Activated CD4-positive, alpha-beta T cell treated with anti-CD3 and anti-CD28 coated beads, Interleukin-2, amount 10 ng/mL, durations not matched to agents 24 days and 14 days (primary cell): ENCODE results near the gene MYBPC2. TPM values are rescaled to one million over a fixed set of nuclear protein-coding genes. Genes with fewer than 3 reads are reported as not detected.
"Not testable (repeated sequence)": the region's sequence is repeated elsewhere in the genome, so short reads cannot be mapped to it uniquely, and the experiment has no call there.

ENCODE experiments used
- DNase-seq: peaks from one replicate; pipeline ENCODE4 v3.0.0; 2022
- H3K27ac Mint-ChIP-seq: one replicate; pipeline ENCODE4 v1.8.0; 2022; ENCODE audit warnings: mild to moderate bottlenecking, mixed read lengths
- H3K27me3 Mint-ChIP-seq: one replicate; pipeline ENCODE4 v1.8.0; 2022; ENCODE audit warnings: mixed read lengths
- H3K36me3 Mint-ChIP-seq: one replicate; pipeline ENCODE4 v1.8.0; 2022; ENCODE audit warnings: low read depth, mild to moderate bottlenecking, mixed read lengths
- H3K4me1 Mint-ChIP-seq: one replicate; pipeline ENCODE4 v1.8.0; 2021; ENCODE audit warnings: mixed read lengths
- H3K4me3 Mint-ChIP-seq: one replicate; pipeline ENCODE4 v1.8.0; 2022; ENCODE audit warnings: mild to moderate bottlenecking, moderate library complexity, mixed read lengths
- H3K9me3 Mint-ChIP-seq: one replicate; pipeline ENCODE4 v1.8.0; 2021; ENCODE audit warnings: mixed read lengths
- intact Hi-C: fragments of 100-400 bp; cut with micrococcal nuclease; formaldehyde crosslinking; loops from one replicate; pipeline ENCODE4 v1.15.1; 2023
- total RNA-seq: library from RNA; stranded (reverse); gene quantifications from 2 replicates; pipeline ENCODE4 v1.2.3, GENCODE V29; 2022

MYBPC2 gene
- total RNA-seq = 0.12 and 0.26 TPM in 2 replicates

DNA sequence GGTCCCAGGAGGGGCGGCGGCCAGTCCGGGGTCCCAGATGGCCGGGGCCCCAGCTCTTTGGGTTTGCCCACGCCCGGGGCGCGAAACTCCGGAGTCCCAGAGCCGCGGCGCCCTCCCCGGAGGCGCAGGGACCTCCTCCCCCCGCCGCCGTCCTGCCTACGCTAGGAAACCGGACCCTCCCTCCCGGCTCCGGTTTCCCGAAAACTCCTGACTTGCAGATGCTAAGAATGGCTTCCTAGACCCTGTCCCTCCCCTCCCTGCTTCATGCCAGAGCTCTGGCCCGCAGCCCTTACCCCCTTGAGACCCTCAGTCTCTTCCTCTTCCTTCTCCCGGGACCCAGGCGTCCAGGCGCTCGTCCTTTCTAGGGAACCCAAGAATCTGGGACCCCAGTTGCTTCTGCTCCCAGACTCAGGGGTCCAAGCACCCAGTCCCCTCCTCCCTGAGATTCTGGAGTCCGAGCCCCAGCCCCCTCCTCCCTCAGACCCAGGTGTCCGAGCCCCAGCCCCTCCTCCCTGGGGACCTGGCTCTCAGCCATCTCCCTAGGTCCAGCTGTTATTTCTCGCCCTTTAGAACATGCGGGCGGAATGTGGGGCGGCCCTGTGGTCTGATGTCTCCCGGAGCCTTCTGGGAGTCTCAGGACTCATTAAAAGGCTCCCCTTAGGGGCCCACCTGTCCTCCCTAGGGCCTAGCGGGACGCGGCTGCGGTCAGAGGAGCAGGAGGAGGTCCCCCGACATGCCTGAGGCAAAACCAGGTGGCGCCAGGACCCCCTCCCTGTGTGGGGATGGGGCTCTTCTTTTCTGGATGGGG lies at the start of gene MYBPC2:
Gene MYBPC2, plus strand, starts transcription at position 672 of the 808 bp plus-strand sequence. Its CDS starts 62 bp downstream, at position 734.
- peaks cover 15% of the 10 kb centered on the region for H3K27me3 Mint-ChIP-seq
- no peaks in the 10 kb centered on the region for H3K36me3 Mint-ChIP-seq
- peak within 1 kb of the TSS; percentile 90 for H3K27ac Mint-ChIP-seq
- intact Hi-C loops = loop anchor here (5.0 to 10.0 kb wide), 2 partner anchors 75 to 82 kb away; partner anchors contain the start of genes ASPDH and JOSD2
- no peaks in the 10 kb centered on the region for H3K9me3 Mint-ChIP-seq
- H3K4me1 Mint-ChIP-seq = peaks cover 10% of the 10 kb centered on the region
- H3K4me3 Mint-ChIP-seq = peak within 1 kb of the TSS; percentile 83
- DNase-seq = no peak

DNA sequence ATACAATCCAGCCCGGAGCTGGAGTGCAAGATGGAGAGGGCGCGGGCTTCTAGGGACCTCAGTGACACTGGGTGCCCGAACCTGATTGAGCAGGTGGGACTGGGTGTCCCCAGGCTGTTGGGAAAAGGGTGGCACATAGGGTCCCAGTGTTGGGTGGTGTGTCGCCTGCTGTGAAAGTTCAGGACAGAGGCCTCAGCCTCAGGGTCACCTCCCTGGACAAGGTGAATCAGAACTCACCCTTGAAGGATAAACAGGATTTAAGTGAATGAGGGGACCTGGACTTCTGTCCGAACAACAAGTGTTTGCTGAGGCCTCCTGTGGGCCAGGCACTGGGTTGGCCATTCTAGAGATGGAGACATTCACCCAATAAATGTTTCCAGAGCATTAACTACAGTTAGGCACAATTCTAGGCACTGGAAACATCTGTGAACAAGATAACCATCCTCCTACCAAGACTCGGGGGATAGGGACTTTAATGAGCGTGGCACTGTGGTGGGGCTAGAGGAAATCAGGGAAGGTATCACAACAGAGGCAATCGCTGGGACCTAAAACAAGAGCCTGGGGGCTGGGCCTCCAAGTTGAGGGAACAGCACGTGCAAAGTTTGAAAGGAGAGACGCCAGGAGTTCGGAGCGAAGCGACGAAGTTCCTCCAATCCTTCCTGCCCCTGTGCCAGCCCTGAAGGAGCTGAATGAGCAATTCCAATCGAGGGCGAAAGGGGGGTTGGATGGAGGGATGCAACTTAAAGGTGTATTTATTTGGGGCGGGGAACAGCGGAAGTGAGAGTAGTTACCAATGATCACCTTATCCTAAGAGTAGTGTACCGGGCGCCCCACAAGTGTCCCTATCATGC lies 49.5 kb upstream of the MYBPC2 start:
- intact Hi-C loops = no loop called here
- peak overlapping the region; percentile 90 for H3K27ac Mint-ChIP-seq

DNA sequence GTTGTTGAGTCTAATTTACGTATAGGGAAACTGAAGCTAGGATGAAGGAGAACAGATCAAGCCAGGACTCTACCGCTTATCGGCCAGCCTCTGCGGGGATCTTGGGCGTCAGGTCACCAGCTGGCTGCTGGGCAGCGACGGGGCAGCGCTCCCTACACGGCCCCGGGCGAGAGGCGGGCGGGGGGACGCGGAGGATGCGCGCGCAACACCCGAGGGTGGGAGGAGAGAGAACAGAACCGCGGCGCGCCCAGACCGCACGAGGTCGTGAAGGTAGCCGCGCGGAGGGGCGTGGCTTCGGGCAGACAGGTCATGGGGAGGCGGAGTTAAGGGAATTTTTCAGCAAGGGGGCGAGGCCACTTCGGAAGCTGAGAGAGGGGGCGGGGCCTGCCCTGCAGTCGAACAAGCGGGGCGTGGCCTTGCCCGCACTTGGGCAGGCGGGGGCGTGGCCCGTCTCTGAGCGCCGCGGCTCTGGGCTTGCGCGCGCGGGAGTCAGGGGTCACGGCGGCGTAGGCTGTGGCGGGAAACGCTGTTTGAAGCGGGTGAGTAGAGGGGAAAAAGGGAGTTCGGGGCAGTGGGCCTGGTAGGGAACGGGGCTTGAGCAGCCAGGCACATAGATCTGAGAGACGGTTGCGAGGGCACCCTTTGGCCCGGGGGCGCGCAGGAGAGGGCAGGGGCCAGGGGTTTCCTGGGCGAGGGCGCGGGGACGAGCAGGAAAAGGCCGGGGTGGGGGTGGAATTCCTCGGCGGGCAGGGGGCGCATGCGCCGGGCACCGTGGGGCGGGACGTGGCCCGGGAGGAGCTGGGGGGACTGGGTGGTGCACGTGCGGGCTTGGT lies 48.6 kb upstream of the MYBPC2 start, which contains the start of gene POLD1:
Gene POLD1, plus strand, starts transcription at position 496 of the 833 bp plus-strand sequence. CDS start 14,505 bp downstream, outside the sequence.
- peaks cover 27% of the 10 kb centered on the region for H3K4me1 Mint-ChIP-seq
- H3K27me3 Mint-ChIP-seq = no peaks in the 10 kb centered on the region
- H3K27ac Mint-ChIP-seq = peak within 1 kb of the TSS; percentile 90
- intact Hi-C loops = loop anchor here (1.0 kb wide), 5 partner anchors 8 to 127 kb away; partner anchors contain the start of genes JOSD2, KCNC3 and NR1H2
- H3K36me3 Mint-ChIP-seq = peaks cover 44% of the 10 kb centered on the region
- peak within 1 kb of the TSS; percentile 93 for H3K4me3 Mint-ChIP-seq
- H3K9me3 Mint-ChIP-seq = no peaks in the 10 kb centered on the region
- peak; percentile 100 for DNase-seq

More for the DNA sequence above, 49.5 kb upstream of the MYBPC2 start:
- Mint-ChIP-seq H3K4me3 (peak overlapping the region; percentile 93), H3K9me3 (no peaks in the 10 kb centered on the region), H3K27me3 (no peaks in the 10 kb centered on the region), H3K36me3 (peaks cover 44% of the 10 kb centered on the region), H3K4me1 (peaks cover 27% of the 10 kb centered on the region)
- peak; percentile 62 for DNase-seq

DNA sequence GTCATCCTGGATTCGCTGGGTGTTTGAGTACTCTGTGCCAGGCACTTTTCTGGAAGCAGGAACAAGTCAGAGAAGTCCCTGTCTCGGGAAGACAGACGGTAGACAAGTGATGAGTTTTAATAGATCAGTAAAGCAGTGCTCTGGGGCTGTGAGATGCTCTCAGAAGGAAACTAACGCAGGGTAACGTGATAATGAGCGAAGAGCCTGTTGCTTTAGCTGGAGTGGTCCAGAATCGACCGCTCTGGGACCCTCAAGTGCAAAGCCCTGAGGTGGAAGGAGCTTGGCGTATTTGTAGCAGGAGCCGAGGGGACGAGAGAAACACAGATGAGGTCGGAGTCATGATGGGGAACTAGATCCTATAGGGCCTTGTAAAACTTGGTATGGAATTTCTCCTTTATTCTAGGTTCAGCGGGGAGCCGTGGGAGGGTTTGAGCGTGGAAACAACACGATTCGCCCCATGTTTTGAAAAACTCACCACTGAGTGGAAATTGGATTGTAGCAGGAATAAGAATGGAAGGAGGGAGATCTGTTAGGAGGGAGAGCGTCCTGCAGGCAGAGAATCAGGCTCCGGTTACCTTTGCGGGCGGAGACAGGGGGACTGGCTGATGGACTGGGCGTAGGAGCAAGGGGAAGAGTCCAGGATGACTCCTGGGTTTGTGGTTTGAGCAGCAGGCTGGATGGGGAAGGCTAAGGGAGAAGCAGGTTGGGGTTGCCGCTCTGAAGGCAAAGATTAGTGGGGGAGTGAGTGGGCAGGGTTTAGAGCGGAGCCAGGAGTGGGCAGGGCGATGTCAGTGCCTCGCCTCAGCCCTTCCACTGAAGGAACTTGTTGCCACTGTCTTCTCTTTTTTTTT lies 47.8 kb upstream of the MYBPC2 start:
- intact Hi-C loops = loop anchor here (1.0 kb wide), 5 partner anchors 9 to 126 kb away; partner anchors contain the start of genes JOSD2, KCNC3 and NR1H2
- peaks cover 27% of the 10 kb centered on the region for H3K4me1 Mint-ChIP-seq
- peak overlapping the region; percentile 90 for H3K27ac Mint-ChIP-seq
- DNase-seq = no peak
- no peaks in the 10 kb centered on the region for H3K9me3 Mint-ChIP-seq
- H3K4me3 Mint-ChIP-seq = peak overlapping the region; percentile 93
- no peaks in the 10 kb centered on the region for H3K27me3 Mint-ChIP-seq
- peaks cover 36% of the 10 kb centered on the region for H3K36me3 Mint-ChIP-seq

DNA sequence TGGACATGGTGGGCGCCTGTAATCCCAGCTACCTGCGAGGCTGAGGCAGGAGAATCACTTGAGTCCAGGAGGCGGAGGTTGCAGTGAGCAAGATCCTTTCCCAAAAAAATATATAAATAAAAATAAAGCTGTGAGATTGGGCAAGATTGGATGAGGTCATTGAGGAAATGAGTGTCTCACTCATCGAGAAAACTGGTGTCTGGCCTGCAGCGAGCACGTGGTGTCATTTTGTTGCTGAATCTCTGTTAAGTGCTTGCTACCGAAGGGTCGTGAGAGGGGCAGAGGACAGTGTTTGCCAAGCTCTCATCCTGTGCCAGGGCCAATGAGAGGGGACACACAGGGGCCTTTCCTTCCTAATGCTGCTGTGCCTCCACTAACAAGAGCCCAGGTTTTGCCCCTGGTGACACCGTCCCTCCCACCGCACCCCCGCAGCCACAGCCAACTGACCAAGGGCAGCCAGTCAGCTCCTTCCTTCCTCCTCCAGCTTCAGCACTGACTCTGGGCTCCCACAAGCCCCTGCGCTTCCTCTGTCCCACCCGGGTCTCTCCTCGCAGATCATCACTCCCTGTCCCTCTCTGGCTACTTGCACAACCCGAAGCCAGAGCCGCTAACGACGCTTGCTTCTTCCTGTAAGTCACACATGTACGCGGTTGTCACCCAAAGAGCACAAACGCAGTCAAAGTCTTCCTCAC lies 45.4 kb upstream of the MYBPC2 start:
- intact Hi-C loops = no loop called here
- peaks cover 27% of the 10 kb centered on the region for H3K4me1 Mint-ChIP-seq
- no peaks in the 10 kb centered on the region for H3K9me3 Mint-ChIP-seq
- H3K4me3 Mint-ChIP-seq = peak overlapping the region; percentile 29
- peaks cover 36% of the 10 kb centered on the region for H3K36me3 Mint-ChIP-seq
- no peak for DNase-seq
- no peak overlapping the region for H3K27ac Mint-ChIP-seq
- no peaks in the 10 kb centered on the region for H3K27me3 Mint-ChIP-seq

DNA sequence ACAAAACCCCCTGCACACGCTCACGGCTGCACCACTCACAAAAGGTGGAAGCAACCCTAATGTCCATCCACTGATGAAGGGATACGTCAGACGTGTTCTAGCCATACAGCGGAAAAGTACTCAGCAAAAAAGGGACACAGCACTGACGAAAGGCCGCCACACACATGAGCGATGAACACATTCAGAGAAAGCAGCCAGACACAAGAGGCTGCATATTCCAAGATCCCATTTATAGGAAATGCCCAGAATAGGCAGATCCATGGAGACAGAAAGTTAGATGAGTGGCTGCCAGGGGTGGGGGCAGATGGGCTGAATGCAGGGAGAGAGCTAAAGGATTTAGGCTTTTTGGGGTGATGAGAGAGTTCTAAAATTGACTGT lies 44.8 kb upstream of the MYBPC2 start:
- Mint-ChIP-seq H3K9me3 (no peaks in the 10 kb centered on the region), H3K36me3 (peaks cover 38% of the 10 kb centered on the region), H3K4me3 (peak overlapping the region; percentile 29), H3K4me1 (peaks cover 27% of the 10 kb centered on the region), H3K27me3 (no peaks in the 10 kb centered on the region), H3K27ac (peak overlapping the region; percentile 56)
- intact Hi-C loops = no loop called here
- no peak for DNase-seq

DNA sequence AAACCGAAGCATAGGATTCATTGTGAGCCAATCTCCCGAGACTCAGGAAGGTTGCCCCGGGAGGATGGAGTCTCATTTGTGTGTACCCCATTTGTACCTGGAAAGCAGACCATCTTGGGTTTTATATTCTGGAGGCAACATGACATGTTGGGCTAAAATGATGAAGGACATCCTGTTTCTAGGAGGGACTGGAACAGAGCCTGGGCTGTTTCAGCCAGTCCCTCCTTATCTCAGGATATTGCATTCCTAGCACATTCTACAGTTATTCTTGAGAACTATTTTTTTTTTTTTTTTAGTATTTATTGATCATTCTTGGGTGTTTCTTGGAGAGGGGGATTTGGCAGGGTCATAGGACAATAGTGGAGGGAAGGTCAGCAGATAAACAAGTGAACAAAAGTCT lies 42.4 kb upstream of the MYBPC2 start:
- H3K4me3 Mint-ChIP-seq, intact Hi-C loops, H3K9me3 Mint-ChIP-seq, H3K27ac Mint-ChIP-seq, H3K27me3 Mint-ChIP-seq, DNase-seq, H3K4me1 Mint-ChIP-seq: not testable (repeated sequence)
- H3K36me3 Mint-ChIP-seq = peaks cover 42% of the 10 kb centered on the region

DNA sequence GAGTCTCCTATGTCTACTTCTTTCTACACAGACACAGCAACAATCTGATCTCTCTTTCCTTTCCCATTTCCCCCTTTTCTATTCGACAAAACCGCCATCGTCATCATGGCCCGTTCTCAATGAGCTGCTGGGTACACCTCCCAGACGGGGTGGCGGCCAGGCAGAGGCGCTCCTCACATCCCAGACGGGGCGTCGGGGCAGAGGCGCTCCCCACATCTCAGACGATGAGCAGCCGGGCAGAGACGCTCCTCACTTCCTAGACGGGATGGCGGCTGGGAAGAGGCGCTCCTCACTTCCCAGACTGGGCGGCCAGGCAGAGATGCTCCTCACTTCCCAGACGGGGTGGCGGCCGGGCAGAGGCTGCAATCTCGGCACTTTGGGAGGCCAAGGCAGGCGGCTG lies 41.7 kb upstream of the MYBPC2 start:
- intact Hi-C loops, H3K4me1 Mint-ChIP-seq, DNase-seq, H3K9me3 Mint-ChIP-seq, H3K27ac Mint-ChIP-seq, H3K4me3 Mint-ChIP-seq, H3K27me3 Mint-ChIP-seq: not testable (repeated sequence)
- peaks cover 44% of the 10 kb centered on the region for H3K36me3 Mint-ChIP-seq

DNA sequence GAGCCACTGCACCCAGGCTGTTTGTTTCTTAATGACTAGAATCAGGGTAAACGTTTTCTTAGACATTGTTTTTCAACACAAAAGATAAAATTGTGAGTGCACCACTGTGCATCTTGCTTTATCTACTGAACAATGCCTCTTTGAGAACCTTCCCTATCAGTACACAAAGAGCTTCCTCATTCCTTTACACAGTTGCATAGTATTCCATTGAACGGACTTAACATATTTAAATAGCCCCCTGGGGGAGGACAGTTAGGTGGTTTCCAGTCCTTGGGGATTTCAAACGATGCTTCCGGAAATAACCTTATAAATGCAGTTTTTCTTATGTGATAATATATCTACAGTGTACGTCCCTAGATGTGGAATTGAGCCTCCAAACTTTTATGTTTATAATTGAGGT lies 39.9 kb upstream of the MYBPC2 start:
- Mint-ChIP-seq H3K36me3 (peaks cover 41% of the 10 kb centered on the region), H3K4me1 (peaks cover 4% of the 10 kb centered on the region), H3K9me3 (no peaks in the 10 kb centered on the region), H3K4me3 (no peak overlapping the region), H3K27me3 (no peaks in the 10 kb centered on the region), H3K27ac (no peak overlapping the region)
- no peak for DNase-seq
- intact Hi-C loops = no loop called here

DNA sequence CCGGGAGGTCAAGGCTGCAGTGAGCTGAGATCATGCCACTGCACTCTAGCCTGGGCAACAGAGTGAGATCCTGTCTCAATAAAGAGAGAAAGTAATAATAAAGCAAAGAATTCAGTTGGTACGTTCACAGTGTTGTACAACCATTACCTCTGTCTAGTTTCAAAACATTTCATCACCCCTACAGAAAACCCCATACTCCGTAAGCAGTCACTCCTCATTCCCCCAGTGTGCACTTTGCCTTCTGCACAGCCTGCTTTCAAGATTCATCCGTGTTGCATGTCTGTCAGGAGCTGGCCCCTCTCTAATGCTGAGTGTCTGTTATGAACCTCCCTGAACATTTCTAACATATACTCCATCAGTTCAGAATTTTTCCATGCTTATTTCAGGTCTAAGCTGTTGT lies 39.1 kb upstream of the MYBPC2 start:
- Mint-ChIP-seq H3K4me1 (peaks cover 2% of the 10 kb centered on the region), H3K27me3 (no peaks in the 10 kb centered on the region), H3K9me3 (no peaks in the 10 kb centered on the region), H3K27ac (no peak overlapping the region), H3K36me3 (peaks cover 40% of the 10 kb centered on the region), H3K4me3 (no peak overlapping the region)
- DNase-seq = no peak
- intact Hi-C loops = no loop called here

DNA sequence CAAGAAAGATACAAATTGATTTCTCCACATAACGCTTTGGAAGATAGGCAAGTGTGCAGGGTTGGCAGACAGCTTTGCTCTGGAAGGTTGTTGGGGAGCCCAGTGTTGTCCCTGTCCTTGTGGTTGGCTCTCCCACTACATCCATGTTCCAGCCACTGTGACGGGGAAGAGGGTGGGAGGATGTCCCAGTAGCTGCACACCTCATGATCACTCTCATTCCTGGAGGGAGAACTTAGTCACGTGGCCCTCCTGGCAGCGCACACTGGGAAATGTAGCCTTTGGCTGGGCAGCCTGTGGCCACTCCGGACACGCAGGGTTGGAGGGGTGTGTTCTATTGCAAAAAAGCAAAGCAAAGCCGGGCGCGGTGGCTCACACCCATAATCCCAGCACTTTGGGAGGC lies 38.7 kb upstream of the MYBPC2 start:
- Mint-ChIP-seq H3K9me3 (no peaks in the 10 kb centered on the region), H3K27me3 (no peaks in the 10 kb centered on the region), H3K36me3 (peaks cover 40% of the 10 kb centered on the region), H3K27ac (no peak overlapping the region), H3K4me1 (peaks cover 2% of the 10 kb centered on the region), H3K4me3 (no peak overlapping the region)
- no peak for DNase-seq
- intact Hi-C loops = no loop called here

DNA sequence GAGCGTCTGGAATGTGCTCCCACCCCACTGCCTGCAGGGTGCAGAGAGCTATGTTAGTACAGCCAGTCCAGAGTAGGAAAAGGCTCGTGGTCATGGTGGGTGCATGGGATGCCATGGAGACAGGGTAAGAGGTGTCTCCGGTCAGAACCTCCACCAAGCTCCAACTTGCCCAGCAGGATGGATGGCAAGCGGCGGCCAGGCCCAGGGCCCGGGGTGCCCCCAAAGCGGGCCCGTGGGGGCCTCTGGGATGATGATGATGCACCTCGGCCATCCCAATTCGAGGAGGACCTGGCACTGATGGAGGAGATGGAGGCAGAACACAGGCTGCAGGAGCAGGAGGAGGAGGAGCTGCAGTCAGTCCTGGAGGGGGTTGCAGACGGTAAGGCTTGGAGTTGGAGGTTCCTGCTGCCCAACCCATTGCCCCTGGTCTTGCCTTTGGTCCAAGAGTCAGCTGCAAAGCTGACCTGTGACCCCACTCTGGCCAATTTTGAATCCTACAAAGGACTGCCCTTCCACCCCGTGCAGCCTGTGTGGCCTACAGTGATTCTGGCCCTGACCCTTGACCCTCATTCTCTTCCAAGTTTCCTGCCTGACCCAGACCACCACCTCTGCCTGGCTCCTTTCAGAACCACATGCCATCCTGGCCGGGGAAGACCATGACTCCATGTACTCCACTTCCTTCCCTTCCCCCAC lies 33.9 kb upstream of the MYBPC2 start:
- intact Hi-C loops = no loop called here
- Mint-ChIP-seq H3K4me3 (no peak overlapping the region), H3K9me3 (no peaks in the 10 kb centered on the region), H3K4me1 (peaks cover 4% of the 10 kb centered on the region), H3K27ac (peak overlapping the region; percentile 29), H3K27me3 (no peaks in the 10 kb centered on the region), H3K36me3 (peaks cover 26% of the 10 kb centered on the region)
- no peak for DNase-seq
